DND-41 (cell line): ENCODE measurements around the gene PRSS57.

ENCODE experiments used
- ATAC-seq: fragments of 200-7000 bp; cut with Tn5 transposase; 3 replicates; pipeline ENCODE4 v1.9.1; 2021; ENCODE audit warnings: low read depth; ENCODE audit not compliant: insufficient read depth
- DNase-seq: peaks from one replicate; pipeline ENCODE4 v3.0.0-alpha.2; 2020
- H2AFZ ChIP-seq: 2 replicates; pipeline ENCODE4 v1.6.0; 2012; ENCODE audit warnings: low read depth, low read length
- H3K27ac ChIP-seq: 2 replicates; pipeline ENCODE4 v1.5.1; 2012; ENCODE audit warnings: low read length, inconsistent platforms
- H3K27me3 ChIP-seq: fragments of 200-600 bp; sonication (generic); 2 replicates; pipeline ENCODE4 v1.6.0; 2012; ENCODE audit warnings: low read length, mild to moderate bottlenecking, inconsistent platforms; ENCODE audit not compliant: insufficient read depth, poor library complexity
- H3K36me3 ChIP-seq: 2 replicates; pipeline ENCODE4 v1.5.1; 2012; ENCODE audit warnings: low read length, inconsistent platforms; ENCODE audit not compliant: insufficient read depth
- H3K4me1 ChIP-seq: 2 replicates; pipeline ENCODE4 v1.5.1; 2012; ENCODE audit warnings: mild to moderate bottlenecking, low read length; ENCODE audit not compliant: insufficient read depth
- H3K4me2 ChIP-seq: 2 replicates; pipeline ENCODE4 v1.6.0; 2012; ENCODE audit warnings: mild to moderate bottlenecking, moderate library complexity, low read length, inconsistent platforms; ENCODE audit not compliant: insufficient read depth
- H3K4me3 ChIP-seq, 2 experiments: fragments of 200-600 bp in 1 of 2; shearing (Covaris generic) in 1 of 2; 2 replicates each; pipeline ENCODE4 v1.5.1; 2012 to 2016; ENCODE audit warnings: inconsistent platforms in 2 of 2, low read length in 2 of 2, mild to moderate bottlenecking in 2 of 2, low read depth in 1 of 2, moderate library complexity in 1 of 2
- H3K79me2 ChIP-seq: 2 replicates; pipeline ENCODE4 v1.6.0; 2012; ENCODE audit warnings: low read length, inconsistent platforms; ENCODE audit not compliant: insufficient read depth
- H3K9ac ChIP-seq: 2 replicates; pipeline ENCODE4 v1.6.0; 2012; ENCODE audit warnings: low read depth, mild to moderate bottlenecking, inconsistent platforms, low read length, moderate library complexity
- H3K9me3 ChIP-seq: 2 replicates; pipeline ENCODE4 v1.5.1; 2012; ENCODE audit warnings: low read length, moderate library complexity, mild to moderate bottlenecking, inconsistent platforms; ENCODE audit not compliant: insufficient read depth, severe bottlenecking
- H4K20me1 ChIP-seq: 2 replicates; pipeline ENCODE4 v1.6.0; 2012; ENCODE audit warnings: low read length; ENCODE audit not compliant: insufficient read depth
- CTCF ChIP-seq: IDR thresholded peaks from 2 replicates; pipeline ENCODE4 v1.5.1; 2012; ENCODE audit warnings: borderline replicate concordance, low read length, moderate library complexity, mild to moderate bottlenecking; ENCODE audit not compliant: poor library complexity, severe bottlenecking; ENCODE audit errors: extremely low read depth
- EZH2 ChIP-seq: IDR thresholded peaks from 3 replicates; pipeline ENCODE4 v1.6.1; 2012; ENCODE audit warnings: borderline replicate concordance, low read depth, mild to moderate bottlenecking, moderate library complexity, low read length, inconsistent platforms; ENCODE audit not compliant: severe bottlenecking

The PRSS57 gene

GRCh38 chr19:643736-644135 lies 51.5 kb downstream of the PRSS57 start:
- no peak overlapping the region for H3K4me3 ChIP-seq
- no peak for ATAC-seq
- peaks cover 33% of the 10 kb centered on the region for H3K36me3 ChIP-seq
- H3K27me3 ChIP-seq = no peaks in the 10 kb centered on the region
- H3K9me3 ChIP-seq = no peaks in the 10 kb centered on the region
- no peak for DNase-seq
- no peak overlapping the region for H3K9ac ChIP-seq
- peaks cover 15% of the 10 kb centered on the region for H4K20me1 ChIP-seq
- H2AFZ ChIP-seq = no peak overlapping the region
- H3K79me2 ChIP-seq = no peaks in the 10 kb centered on the region
- TF ChIP-seq CTCF = no peak
- TF ChIP-seq EZH2 = no peak
- H3K4me2 ChIP-seq = no peak overlapping the region
- H3K4me1 ChIP-seq = no peaks in the 10 kb centered on the region
- H3K27ac ChIP-seq = no peak overlapping the region

- no peaks in the 10 kb centered on the region for H3K9me3 ChIP-seq
- TF ChIP-seq EZH2 (no peak), CTCF (no peak)
- H3K9ac ChIP-seq = no peak overlapping the region
- DNase-seq = no peak
- H3K4me2 ChIP-seq = no peak overlapping the region
- H3K36me3 ChIP-seq = peaks cover 26% of the 10 kb centered on the region
- H3K27me3 ChIP-seq = no peaks in the 10 kb centered on the region
- no peak overlapping the region for H3K4me3 ChIP-seq
- H3K27ac ChIP-seq = no peak overlapping the region
- H4K20me1 ChIP-seq = peaks cover 15% of the 10 kb centered on the region
- no peaks in the 10 kb centered on the region for H3K79me2 ChIP-seq
- H2AFZ ChIP-seq = no peak overlapping the region
- no peak for ATAC-seq
- no peaks in the 10 kb centered on the region for H3K4me1 ChIP-seq
Measured at GRCh38 chr19:642767-643727, 52.2 kb downstream of the PRSS57 start.

GRCh38 chr19:641702-642101 lies 53.5 kb downstream of the PRSS57 start:
- ATAC-seq (no peak), DNase-seq (no peak)
- Histone ChIP-seq H3K27me3 (no peaks in the 10 kb centered on the region), H3K4me1 (no peaks in the 10 kb centered on the region), H3K36me3 (peaks cover 14% of the 10 kb centered on the region), H3K27ac (no peak overlapping the region), H3K9ac (no peak overlapping the region), H4K20me1 (peaks cover 12% of the 10 kb centered on the region), H3K9me3 (no peaks in the 10 kb centered on the region), H3K4me2 (no peak overlapping the region), H3K79me2 (no peaks in the 10 kb centered on the region), H3K4me3 (no peak overlapping the region), H2AFZ (no peak overlapping the region)
- no peak for TF ChIP-seq CTCF
- TF ChIP-seq EZH2 = no peak
